Myometrial cell (primary cell): ENCODE results near the gene OSBPL7. TPM values are rescaled to one million over a fixed set of nuclear protein-coding genes. Genes with fewer than 3 reads are reported as not detected.

ENCODE experiments used
- total RNA-seq: library from RNA; depleted of rRNA; stranded (reverse); fragments of >200 nt; gene quantifications from 2 replicates; pipeline ENCODE4 v1.2.3, GENCODE V29; 2015

The OSBPL7 gene, protein sequence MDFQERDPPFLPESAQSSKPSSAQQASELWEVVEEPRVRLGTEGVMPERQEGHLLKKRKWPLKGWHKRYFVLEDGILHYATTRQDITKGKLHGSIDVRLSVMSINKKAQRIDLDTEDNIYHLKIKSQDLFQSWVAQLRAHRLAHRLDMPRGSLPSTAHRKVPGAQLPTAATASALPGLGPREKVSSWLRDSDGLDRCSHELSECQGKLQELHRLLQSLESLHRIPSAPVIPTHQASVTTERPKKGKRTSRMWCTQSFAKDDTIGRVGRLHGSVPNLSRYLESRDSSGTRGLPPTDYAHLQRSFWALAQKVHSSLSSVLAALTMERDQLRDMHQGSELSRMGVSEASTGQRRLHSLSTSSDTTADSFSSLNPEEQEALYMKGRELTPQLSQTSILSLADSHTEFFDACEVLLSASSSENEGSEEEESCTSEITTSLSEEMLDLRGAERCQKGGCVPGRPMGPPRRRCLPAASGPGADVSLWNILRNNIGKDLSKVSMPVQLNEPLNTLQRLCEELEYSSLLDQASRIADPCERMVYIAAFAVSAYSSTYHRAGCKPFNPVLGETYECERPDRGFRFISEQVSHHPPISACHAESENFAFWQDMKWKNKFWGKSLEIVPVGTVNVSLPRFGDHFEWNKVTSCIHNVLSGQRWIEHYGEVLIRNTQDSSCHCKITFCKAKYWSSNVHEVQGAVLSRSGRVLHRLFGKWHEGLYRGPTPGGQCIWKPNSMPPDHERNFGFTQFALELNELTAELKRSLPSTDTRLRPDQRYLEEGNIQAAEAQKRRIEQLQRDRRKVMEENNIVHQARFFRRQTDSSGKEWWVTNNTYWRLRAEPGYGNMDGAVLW
- total RNA-seq = 5.8 and 9.7 TPM in 2 replicates

DNA sequence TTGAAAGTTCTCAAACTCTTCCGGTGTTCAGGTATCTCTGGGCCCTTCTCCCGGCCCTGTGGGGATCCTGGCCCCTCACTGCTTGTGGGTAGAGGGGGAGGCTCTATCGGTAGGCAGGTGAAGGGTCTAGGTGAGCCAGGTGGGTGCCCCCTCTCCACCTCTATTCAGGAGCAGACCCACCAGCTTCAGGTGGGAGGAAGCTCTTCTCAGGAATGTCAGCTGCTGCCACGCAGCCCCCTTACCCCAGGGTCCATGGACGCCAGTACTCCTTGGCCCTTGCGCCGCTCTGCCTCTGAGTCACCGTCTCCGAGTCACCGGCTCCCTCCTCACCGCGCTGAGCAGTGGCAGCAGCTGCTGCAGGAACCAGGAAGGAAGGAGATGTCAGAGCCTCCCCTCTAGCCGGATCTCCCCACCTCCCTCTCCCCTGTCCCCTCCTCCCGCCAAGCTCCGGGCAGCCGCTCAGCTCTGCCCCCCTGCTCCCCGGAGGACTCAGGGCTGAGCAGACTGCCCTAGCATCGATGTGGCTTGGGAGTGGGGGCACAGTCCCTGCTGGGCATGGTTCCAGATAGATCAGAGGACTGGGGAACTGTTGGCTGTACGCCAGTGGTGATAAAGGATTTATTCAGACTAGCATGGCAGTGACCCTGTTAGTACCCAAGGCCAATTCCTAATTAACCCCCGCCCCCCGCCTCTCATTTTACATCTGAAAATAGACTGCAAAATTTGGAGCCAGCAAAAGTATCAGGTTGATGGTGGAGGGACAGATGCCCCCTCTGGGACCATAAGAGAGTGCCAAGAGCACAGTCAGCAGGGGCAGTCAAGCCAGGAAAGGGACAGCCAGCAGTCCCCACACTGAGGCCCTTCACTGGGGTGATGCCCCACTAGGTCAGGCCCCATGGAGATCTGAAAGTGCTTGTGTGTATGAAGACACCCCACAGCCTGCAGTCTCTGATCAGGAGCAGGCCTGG lies at the start of gene OSBPL7:
TSS of gene OSBPL7 (minus strand) at position 371 of the 968 bp plus-strand sequence. CDS start 1,516 bp downstream, outside the sequence.

DNA sequence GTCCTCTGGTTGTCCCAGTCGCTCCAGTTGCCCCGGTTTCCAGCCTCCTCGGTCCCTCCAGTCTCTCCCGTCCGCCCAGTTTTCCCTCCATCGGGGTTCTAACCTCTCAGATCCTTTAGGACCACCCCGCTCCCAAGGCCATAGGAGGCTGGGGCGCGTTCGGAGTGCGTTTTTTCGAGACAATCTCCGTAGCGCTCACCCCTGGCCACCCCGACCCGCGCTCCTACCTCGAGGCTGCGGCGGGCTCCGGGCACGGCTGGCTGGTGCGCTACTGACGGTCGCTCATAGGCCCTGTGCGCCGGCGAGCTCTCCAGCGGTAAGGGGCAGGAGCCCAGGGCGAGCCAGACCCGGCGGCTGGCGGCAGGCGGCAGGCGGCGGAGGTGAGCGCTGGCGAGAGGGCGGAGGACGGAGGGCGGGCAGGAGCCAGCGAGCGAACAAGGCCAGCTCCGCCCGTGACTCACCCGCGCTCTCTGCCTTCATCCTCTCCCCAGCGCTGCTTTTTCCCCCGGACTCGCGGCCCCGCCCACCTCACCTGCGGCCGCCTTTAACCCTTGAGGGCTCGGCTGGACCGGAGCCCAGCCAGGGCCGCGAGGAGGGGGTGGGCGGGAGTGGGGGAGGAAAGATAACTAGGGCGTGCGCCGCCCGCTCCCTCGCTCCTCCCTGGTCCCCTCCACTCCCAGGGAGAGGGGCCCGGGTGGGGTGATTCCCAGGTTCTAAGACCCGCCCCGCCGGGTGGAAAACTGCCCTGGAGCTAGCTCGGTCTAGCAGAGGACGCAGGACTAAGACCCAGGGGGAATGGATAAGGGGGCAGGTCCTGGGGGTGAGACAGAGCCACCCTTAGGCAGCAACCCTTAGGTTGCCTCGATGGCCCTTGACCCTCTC lies 29.3 kb upstream of the OSBPL7 start, which contains the start of gene SP6:
TSS of gene SP6 (minus strand) at position 472 of the 882 bp plus-strand sequence. CDS start 2,734 bp downstream, outside the sequence.

GRCh38 chr17:47840742-47841487 lies 19.3 kb upstream of the OSBPL7 start, which contains the start of gene SCRN2:
SCRN2 (minus strand) TSS chr17:47841273; CDS start chr17:47840843, 430 bp downstream.

GRCh38 chr17:47831003-47831933 lies 9.7 kb upstream of the OSBPL7 start, which contains the start of the genes LRRC46 and MRPL10:
LRRC46 (plus strand) TSS chr17:47831670; CDS start chr17:47831990, 320 bp downstream.
MRPL10 (minus strand) TSS chr17:47831541; CDS start chr17:47831511, 30 bp downstream.

Other genes with a start within 250 kb of the OSBPL7 start
- gene KPNB1, start 171.9 kb downstream of the OSBPL7 start, total RNA-seq = 407 and 559 TPM in 2 replicates
- gene TBKBP1, start 127.6 kb downstream of the OSBPL7 start, total RNA-seq = 8.5 and 9.5 TPM in 2 replicates
- not detected in 2 replicates for gene TBX21, start 88.6 kb downstream of the OSBPL7 start, total RNA-seq
- gene MRPL10, start 9.7 kb upstream of the OSBPL7 start, total RNA-seq = 42.4 and 45.2 TPM in 2 replicates
- under 0.01 and 0.35 TPM in 2 replicates for gene LRRC46, start 9.9 kb upstream of the OSBPL7 start, total RNA-seq
- 27.5 and 29.7 TPM in 2 replicates for gene SCRN2, start 19.5 kb upstream of the OSBPL7 start, total RNA-seq
- not detected in 2 replicates for gene SP6, start 29.4 kb upstream of the OSBPL7 start, total RNA-seq
- 1.1 and 2.3 TPM in 2 replicates for gene SP2, start 74.4 kb upstream of the OSBPL7 start, total RNA-seq
- gene PNPO, start 119.8 kb upstream of the OSBPL7 start, total RNA-seq = 28.5 and 73.5 TPM in 2 replicates
- gene PRR15L, start 136.1 kb upstream of the OSBPL7 start, total RNA-seq = not detected in 2 replicates
- 56.2 and 84.4 TPM in 2 replicates for gene CDK5RAP3, start 149.3 kb upstream of the OSBPL7 start, total RNA-seq
- 87.7 and 94.6 TPM in 2 replicates for gene COPZ2, start 216.0 kb upstream of the OSBPL7 start, total RNA-seq
- 95.1 and 121 TPM in 2 replicates for gene NFE2L1, start 226.6 kb upstream of the OSBPL7 start, total RNA-seq